ENCODE results near the gene CAMK1D.

- TF ChIP-seq EZH2 (IDR thresholded peaks at IDR 0.05; ENCODE audit: low read depth) (no peak), CTCF (conservative IDR thresholded peaks at IDR 0.05) (no peak)
Measured at GRCh38 chr10:12397941-12398340, 48.6 kb downstream of the CAMK1D start.

Measured in PC-9 (cell line).